Measurements from ENCODE around the gene C10orf71.

DNA sequence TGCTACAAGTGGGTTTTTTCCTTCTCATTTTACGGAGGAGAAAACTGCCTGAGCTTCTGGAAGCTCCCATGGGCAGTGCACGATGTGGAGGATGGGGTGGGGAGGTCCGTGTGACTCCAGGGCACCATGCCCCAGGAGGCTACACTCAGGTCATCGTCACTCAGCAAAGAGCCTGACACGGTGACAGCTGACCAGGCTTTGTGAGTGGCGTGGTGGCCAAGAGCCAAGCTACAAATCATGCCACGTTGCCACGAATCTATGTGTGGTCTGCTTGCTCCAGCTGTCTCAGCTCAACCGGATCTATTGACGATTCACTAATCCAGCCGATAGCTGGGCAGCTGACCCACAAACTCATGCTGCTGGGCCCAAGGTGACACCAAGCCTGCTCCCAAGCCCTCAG lies 27.6 kb upstream of the C10orf71 start:
- TF ChIP-seq, protein P1, sequence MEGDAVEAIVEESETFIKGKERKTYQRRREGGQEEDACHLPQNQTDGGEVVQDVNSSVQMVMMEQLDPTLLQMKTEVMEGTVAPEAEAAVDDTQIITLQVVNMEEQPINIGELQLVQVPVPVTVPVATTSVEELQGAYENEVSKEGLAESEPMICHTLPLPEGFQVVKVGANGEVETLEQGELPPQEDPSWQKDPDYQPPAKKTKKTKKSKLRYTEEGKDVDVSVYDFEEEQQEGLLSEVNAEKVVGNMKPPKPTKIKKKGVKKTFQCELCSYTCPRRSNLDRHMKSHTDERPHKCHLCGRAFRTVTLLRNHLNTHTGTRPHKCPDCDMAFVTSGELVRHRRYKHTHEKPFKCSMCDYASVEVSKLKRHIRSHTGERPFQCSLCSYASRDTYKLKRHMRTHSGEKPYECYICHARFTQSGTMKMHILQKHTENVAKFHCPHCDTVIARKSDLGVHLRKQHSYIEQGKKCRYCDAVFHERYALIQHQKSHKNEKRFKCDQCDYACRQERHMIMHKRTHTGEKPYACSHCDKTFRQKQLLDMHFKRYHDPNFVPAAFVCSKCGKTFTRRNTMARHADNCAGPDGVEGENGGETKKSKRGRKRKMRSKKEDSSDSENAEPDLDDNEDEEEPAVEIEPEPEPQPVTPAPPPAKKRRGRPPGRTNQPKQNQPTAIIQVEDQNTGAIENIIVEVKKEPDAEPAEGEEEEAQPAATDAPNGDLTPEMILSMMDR (IDR thresholded peaks at IDR 0.05): no peak
- TF ChIP-seq POLR2A (IDR thresholded peaks at IDR 0.05) (no peak), POLR2AphosphoS5 (IDR thresholded peaks at IDR 0.05) (no peak)
